Cardiac muscle cell (in vitro differentiated cells and primary cell): Measurements from ENCODE around the gene FAF2. TPM values are rescaled to one million over a fixed set of nuclear protein-coding genes. Genes with fewer than 3 reads are reported as not detected.

ENCODE experiments used
- DNase-seq, 2 donors: peaks; one replicate each; pipeline versions ENCODE4 v3.0.0 to v3.0.0-alpha.2; 2010 to 2017; ENCODE audit warnings: low read depth in 1 of 2, low spot score in 1 of 2
- H3K27ac ChIP-seq: fragments of 200-600 bp; sonication (generic); 2 replicates; pipeline ENCODE4 v1.5.1; 2016
- H3K27me3 ChIP-seq: fragments of 200-600 bp; sonication (generic); 2 replicates; pipeline ENCODE4 v1.6.0; 2016; ENCODE audit warnings: control low read depth
- H3K36me3 ChIP-seq: fragments of 200-600 bp; sonication (generic); 2 replicates; pipeline ENCODE4 v1.5.1; 2016; ENCODE audit warnings: control low read depth
- H3K4me1 ChIP-seq: fragments of 200-600 bp; sonication (generic); 2 replicates; pipeline ENCODE4 v1.8.1; 2017; ENCODE audit warnings: low read depth, mild to moderate bottlenecking, mixed run types
- H3K4me3 ChIP-seq: fragments of 200-600 bp; sonication (generic); 2 replicates; pipeline ENCODE4 v1.5.1; 2016; ENCODE audit warnings: mild to moderate bottlenecking
- H3K9me3 ChIP-seq: fragments of 200-600 bp; sonication (generic); 2 replicates; pipeline ENCODE4 v1.5.1; 2017; ENCODE audit warnings: low read depth, mild to moderate bottlenecking, control low read depth
- polyA plus RNA-seq: library from polyadenylated mRNA; unstranded; fragments of >200 nt; fragmentation: Nextera tagmentation; extraction: Ambion mirVana; gene quantifications from 2 replicates; pipeline ENCODE4 v1.2.1, GENCODE V29; 2016
- total RNA-seq: library from RNA; depleted of rRNA; stranded (reverse); fragments of >200 nt; gene quantifications from 2 replicates; pipeline ENCODE4 v1.2.3, GENCODE V29; 2016
- TF ChIP-seq, protein P1 (sequence below): IDR thresholded peaks from 2 replicates; pipeline ENCODE4 v1.5.1; 2012; ENCODE audit warnings: low read depth, mild to moderate bottlenecking, low read length

Gene FAF2
- total and polyA plus RNA-seq, 2 experiments from 2014 or later = 26.1 to 29.0 TPM

DNA sequence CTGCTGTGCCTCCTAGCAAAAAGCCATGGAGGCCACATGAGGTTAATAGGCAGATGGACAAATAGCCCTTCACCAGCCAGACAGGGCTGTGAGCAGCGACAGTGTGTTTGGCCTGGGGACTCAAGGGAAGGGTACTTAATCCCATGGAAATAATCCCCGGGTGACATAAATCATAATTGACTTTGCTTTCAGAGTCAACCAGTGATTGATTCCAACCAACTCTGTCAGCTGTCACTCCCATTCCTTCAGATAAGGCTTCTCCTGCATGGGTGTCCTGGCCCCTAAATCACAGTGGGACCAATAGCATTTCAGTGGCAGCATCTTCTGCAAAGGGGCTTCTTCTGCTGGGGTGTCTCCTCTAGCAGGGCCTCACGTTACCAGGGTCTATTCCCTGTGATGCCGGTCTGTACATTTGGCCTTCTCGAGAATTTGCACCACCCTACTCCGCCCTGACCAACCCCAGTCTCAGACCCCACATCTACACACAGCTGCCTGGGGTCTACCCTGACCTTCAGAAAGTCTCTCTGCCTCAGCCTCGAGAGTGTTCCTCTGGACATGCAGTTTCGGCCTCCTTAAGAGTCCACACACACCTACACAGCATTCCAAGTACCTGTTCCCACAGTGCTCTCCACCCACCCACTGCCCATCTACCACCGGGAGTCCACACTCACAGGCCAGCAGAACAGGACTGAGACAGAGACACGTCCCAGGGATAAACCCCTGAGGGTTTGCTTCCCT, 35.5 kb upstream of the FAF2 start:
- H3K4me1 ChIP-seq = peaks cover 10% of the 10 kb centered on the region
- H3K36me3 ChIP-seq = no peaks in the 10 kb centered on the region
- TF ChIP-seq, protein P1, sequence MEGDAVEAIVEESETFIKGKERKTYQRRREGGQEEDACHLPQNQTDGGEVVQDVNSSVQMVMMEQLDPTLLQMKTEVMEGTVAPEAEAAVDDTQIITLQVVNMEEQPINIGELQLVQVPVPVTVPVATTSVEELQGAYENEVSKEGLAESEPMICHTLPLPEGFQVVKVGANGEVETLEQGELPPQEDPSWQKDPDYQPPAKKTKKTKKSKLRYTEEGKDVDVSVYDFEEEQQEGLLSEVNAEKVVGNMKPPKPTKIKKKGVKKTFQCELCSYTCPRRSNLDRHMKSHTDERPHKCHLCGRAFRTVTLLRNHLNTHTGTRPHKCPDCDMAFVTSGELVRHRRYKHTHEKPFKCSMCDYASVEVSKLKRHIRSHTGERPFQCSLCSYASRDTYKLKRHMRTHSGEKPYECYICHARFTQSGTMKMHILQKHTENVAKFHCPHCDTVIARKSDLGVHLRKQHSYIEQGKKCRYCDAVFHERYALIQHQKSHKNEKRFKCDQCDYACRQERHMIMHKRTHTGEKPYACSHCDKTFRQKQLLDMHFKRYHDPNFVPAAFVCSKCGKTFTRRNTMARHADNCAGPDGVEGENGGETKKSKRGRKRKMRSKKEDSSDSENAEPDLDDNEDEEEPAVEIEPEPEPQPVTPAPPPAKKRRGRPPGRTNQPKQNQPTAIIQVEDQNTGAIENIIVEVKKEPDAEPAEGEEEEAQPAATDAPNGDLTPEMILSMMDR = no peak
- H3K27ac ChIP-seq = peak overlapping the region; percentile 43
- H3K4me3 ChIP-seq = no peak overlapping the region
- no peaks in the 10 kb centered on the region for H3K27me3 ChIP-seq
- H3K9me3 ChIP-seq = no peaks in the 10 kb centered on the region
- no peak for DNase-seq

DNA sequence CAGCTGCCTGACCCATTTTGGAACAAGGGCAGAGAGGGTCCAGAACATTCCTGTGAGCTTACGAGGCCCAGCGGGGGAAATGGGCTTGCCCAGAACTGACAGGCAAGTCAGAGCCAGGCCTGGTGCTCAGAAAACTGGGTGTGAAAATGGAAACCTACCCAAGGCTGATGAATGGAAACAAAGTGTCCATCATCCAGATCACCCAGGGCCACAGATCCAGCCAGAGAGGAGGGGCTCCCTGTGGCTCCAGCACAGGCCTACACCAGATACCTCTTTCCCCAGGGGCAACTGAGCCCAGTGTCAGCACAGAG, 35.0 kb upstream of the FAF2 start:
- H3K4me3 ChIP-seq = no peak overlapping the region
- no peak for DNase-seq
- H3K27me3 ChIP-seq = no peaks in the 10 kb centered on the region
- TF ChIP-seq, protein P1 = no peak
- H3K9me3 ChIP-seq = no peaks in the 10 kb centered on the region
- H3K36me3 ChIP-seq = no peaks in the 10 kb centered on the region
- peaks cover 10% of the 10 kb centered on the region for H3K4me1 ChIP-seq
- H3K27ac ChIP-seq = peak overlapping the region; percentile 43

DNA sequence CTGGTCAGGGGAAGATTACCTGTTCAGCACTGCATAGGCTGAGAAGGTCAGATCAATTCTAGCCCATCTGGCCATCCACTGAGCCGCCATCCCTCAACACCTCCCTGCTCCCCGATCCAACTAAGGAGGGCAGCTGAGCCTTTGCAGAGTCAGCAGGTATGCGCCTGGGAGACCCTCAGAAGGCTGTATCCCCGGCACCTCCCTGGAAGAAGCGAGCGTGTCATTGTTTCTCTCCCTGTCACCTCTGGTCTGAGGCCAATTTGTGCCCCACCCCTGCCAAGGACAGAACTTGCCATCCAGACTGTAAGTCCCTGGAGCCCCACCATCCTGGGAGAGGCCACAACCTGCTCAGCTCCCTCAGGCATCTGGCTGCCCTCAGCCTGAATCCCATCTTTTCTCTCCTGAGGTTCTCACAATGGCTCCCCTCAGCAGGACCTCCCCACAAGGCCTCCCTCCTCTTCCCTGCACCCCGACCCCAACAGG, 34.4 kb upstream of the FAF2 start:
- Histone ChIP-seq H3K4me3 (no peak overlapping the region), H3K27me3 (no peaks in the 10 kb centered on the region), H3K9me3 (no peaks in the 10 kb centered on the region), H3K27ac (peak overlapping the region; percentile 43), H3K36me3 (no peaks in the 10 kb centered on the region), H3K4me1 (peaks cover 10% of the 10 kb centered on the region)
- DNase-seq = no peak
- TF ChIP-seq, protein P1 = no peak

- H3K27me3 ChIP-seq = no peaks in the 10 kb centered on the region
- TF ChIP-seq, protein P1 = no peak
- H3K9me3 ChIP-seq = no peaks in the 10 kb centered on the region
- DNase-seq = no peak
- H3K27ac ChIP-seq = no peak overlapping the region
- H3K4me1 ChIP-seq = peaks cover 10% of the 10 kb centered on the region
- H3K4me3 ChIP-seq = no peak overlapping the region
- no peaks in the 10 kb centered on the region for H3K36me3 ChIP-seq
Observed at GRCh38 chr5:176414704-176415103, 33.5 kb upstream of the FAF2 start.

DNA sequence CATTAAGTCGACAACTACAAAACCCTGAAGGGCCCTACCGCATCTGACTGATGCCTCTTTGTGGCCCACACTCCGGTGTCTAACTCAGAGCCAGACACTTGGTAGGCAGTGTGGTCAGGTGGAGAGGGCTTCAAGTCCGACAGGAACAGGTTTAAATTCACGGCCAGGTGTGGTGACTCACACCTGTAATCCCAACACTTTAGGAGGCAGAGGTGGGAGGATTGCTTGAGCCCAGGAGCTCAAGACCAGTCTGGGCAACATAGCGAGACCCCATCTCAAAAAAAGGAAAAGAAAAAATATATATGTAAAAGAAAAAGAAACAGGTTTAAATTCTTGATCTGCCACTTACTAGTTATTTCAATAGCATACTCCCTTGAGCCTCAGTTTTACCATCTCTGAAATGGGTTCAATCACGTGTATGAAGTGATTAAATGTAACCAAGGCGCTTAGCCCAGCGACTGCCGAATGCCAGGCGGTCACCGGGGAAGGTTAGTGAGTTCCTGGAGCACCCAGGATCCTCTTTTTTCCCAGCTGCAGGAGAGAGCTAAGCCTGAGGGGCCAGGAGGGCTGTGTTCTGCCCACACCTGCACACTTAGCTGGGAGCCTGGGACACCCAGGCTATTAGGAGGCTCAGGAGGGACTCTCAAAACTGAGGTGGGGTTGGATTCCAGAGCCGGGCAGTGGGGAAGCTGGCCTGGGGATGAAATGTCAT, 32.8 kb upstream of the FAF2 start:
- no peak for DNase-seq
- no peaks in the 10 kb centered on the region for H3K9me3 ChIP-seq
- H3K36me3 ChIP-seq = no peaks in the 10 kb centered on the region
- peaks cover 10% of the 10 kb centered on the region for H3K4me1 ChIP-seq
- peak overlapping the region; percentile 90 for H3K4me3 ChIP-seq
- TF ChIP-seq, protein P1 = no peak
- peak overlapping the region; percentile 82 for H3K27ac ChIP-seq
- H3K27me3 ChIP-seq = no peaks in the 10 kb centered on the region
